CD4-positive, alpha-beta memory T cell (primary cell): ENCODE results near the gene TUSC2. TPM values are rescaled to one million over a fixed set of nuclear protein-coding genes. Genes with fewer than 3 reads are reported as not detected.

Source experiments
- CTCF ChIA-PET: fragments of 350-600 bp; sonication (Branson Sonifier 250); formaldehyde crosslinking; loops from one replicate; lab custom pipeline; 2021; ENCODE audit warnings: inconsistent platforms; ENCODE audit not compliant: partially characterized antibody; lab: Charles Lee
- POLR2A ChIA-PET: fragments of 350-600 bp; sonication (Branson Sonifier 250); formaldehyde crosslinking; loops from one replicate; lab custom pipeline; 2021; ENCODE audit not compliant: partially characterized antibody; lab: Charles Lee
- DNase-seq, 5 donors: peaks; one replicate each; pipeline versions ENCODE4 v3.0.0 to v3.0.0-alpha.2; 2020 to 2022; ENCODE audit warnings: mixed read lengths in 1 of 5
- H3K27ac ChIP-seq: one replicate; pipeline ENCODE4 v1.7.0; 2013; ENCODE audit warnings: low read depth, low read length
- H3K27me3 ChIP-seq: 2 replicates; pipeline ENCODE4 v1.7.0; 2013; ENCODE audit warnings: mild to moderate bottlenecking, low read length, moderate library complexity; ENCODE audit not compliant: insufficient read depth
- H3K36me3 ChIP-seq: 2 replicates; pipeline ENCODE4 v1.7.0; 2013; ENCODE audit warnings: mild to moderate bottlenecking, low read length, moderate library complexity; ENCODE audit not compliant: insufficient read depth
- H3K4me1 ChIP-seq: 2 replicates; pipeline ENCODE4 v1.7.0; 2013; ENCODE audit warnings: mild to moderate bottlenecking, low read length, moderate library complexity; ENCODE audit not compliant: insufficient read depth
- H3K4me3 ChIP-seq, 2 donors: one replicate each; pipeline ENCODE4 v1.7.0; 2013; ENCODE audit warnings: low read length in 2 of 2, mild to moderate bottlenecking in 1 of 2
- H3K9me3 ChIP-seq, 2 donors: one replicate each; pipeline ENCODE4 v1.7.0; 2013; ENCODE audit warnings: low read length in 2 of 2, control low read depth in 1 of 2; ENCODE audit not compliant: control insufficient read depth in 1 of 2
- H3K27ac Mint-ChIP-seq, 7 donors: one replicate each; pipeline ENCODE4 v1.8.0; 2020 to 2021; ENCODE audit warnings: mixed read lengths in 7 of 7, mild to moderate bottlenecking in 6 of 7, inconsistent platforms in 3 of 7, moderate library complexity in 3 of 7
- H3K27me3 Mint-ChIP-seq, 2 donors: one replicate each; pipeline ENCODE4 v1.8.0; 2020 to 2021; ENCODE audit warnings: mixed read lengths in 2 of 2
- H3K36me3 Mint-ChIP-seq, 2 donors: one replicate each; pipeline ENCODE4 v1.8.0; 2020 to 2021; ENCODE audit warnings: mixed read lengths in 2 of 2, inconsistent platforms in 1 of 2, mild to moderate bottlenecking in 1 of 2
- H3K4me1 Mint-ChIP-seq, 4 donors: one replicate each; pipeline ENCODE4 v1.8.0; 2020 to 2021; ENCODE audit warnings: mixed read lengths in 4 of 4, mild to moderate bottlenecking in 1 of 4
- H3K4me3 Mint-ChIP-seq, 8 donors: one replicate each; pipeline ENCODE4 v1.8.0; 2020 to 2021; ENCODE audit warnings: mixed read lengths in 8 of 8, mild to moderate bottlenecking in 7 of 8, moderate library complexity in 6 of 8, inconsistent platforms in 3 of 8
- H3K9me3 Mint-ChIP-seq, 8 donors: one replicate each; pipeline ENCODE4 v1.8.0; 2020 to 2021; ENCODE audit warnings: mixed read lengths in 8 of 8, mild to moderate bottlenecking in 5 of 8, inconsistent platforms in 3 of 8, moderate library complexity in 1 of 8
- intact Hi-C: fragments of 100-400 bp; cut with micrococcal nuclease; formaldehyde crosslinking; loops from one replicate; pipeline ENCODE4 v1.15.1; 2023
- polyA plus RNA-seq, 2 donors: library from polyadenylated mRNA; unstranded; fragments of 300-500 nt; fragmentation: Illumina TruSeq; gene quantifications; one replicate each; pipeline ENCODE4 v1.2.3, GENCODE V29; 2021
- total RNA-seq, 2 experiments: library from RNA; stranded (reverse); gene quantifications; one replicate each; pipeline ENCODE4 v1.2.3, GENCODE V29; 2021

The TUSC2 gene
- total and polyA plus RNA-seq, 4 experiments from 2014 or later: 25.3 to 45.9 (median 37.5) TPM

- ChIA-PET POLR2A (no interaction called here), CTCF (interaction anchor here (1.0 to 1.5 kb wide), 3 partner anchors 20 to 83 kb away, joined by 3 to 5 read pairs (median 4); no protein-coding TSS in a partner anchor)
- intact Hi-C loops: no loop called here
- H3K4me1 ChIP-seq: peaks cover 30% of the 10 kb centered on the region
- H3K9me3 ChIP-seq: no peaks in the 10 kb centered on the region
- H3K36me3 ChIP-seq: no peaks in the 10 kb centered on the region
- Mint-ChIP-seq H3K9me3 (no peaks in the 10 kb centered on the region), H3K4me1 (peaks cover 11 to 27% (median 19%) of the 10 kb centered on the region in 4 donors), H3K27ac (peak overlapping the region in 1 of 7 donors; percentile 12), H3K36me3 (no peaks in the 10 kb centered on the region), H3K4me3 (no peak overlapping the region), H3K27me3 (peaks cover 21 to 23% of the 10 kb centered on the region in 2 donors)
- H3K4me3 ChIP-seq: no peak overlapping the region
- no peak overlapping the region for H3K27ac ChIP-seq
- peaks cover 34% of the 10 kb centered on the region for H3K27me3 ChIP-seq
- no peak for DNase-seq
Observed at GRCh38 chr3:50278123-50278879, 49.7 kb downstream of the TUSC2 start.

GRCh38 chr3:50276762-50277101 lies 51.3 kb downstream of the TUSC2 start:
- Histone ChIP-seq H3K27ac (no peak overlapping the region), H3K4me3 (no peak overlapping the region), H3K36me3 (no peaks in the 10 kb centered on the region), H3K4me1 (peaks cover 35% of the 10 kb centered on the region), H3K9me3 (no peaks in the 10 kb centered on the region), H3K27me3 (peaks cover 35% of the 10 kb centered on the region)
- ChIA-PET POLR2A (no interaction called here), CTCF (interaction anchor here (0.9 to 1.5 kb wide), 2 partner anchors 50 to 52 kb away, joined by 3 read pairs; no protein-coding TSS in a partner anchor)
- Mint-ChIP-seq H3K4me3 (no peak overlapping the region), H3K9me3 (no peaks in the 10 kb centered on the region), H3K4me1 (peaks cover 14 to 33% (median 25%) of the 10 kb centered on the region in 4 donors), H3K36me3 (no peaks in the 10 kb centered on the region), H3K27me3 (peaks cover 23 to 29% of the 10 kb centered on the region in 2 donors), H3K27ac (no peak overlapping the region)
- DNase-seq: peak in 1 of 5 donors; percentile 13
- intact Hi-C loops: no loop called here

GRCh38 chr3:50275996-50276761 lies 51.8 kb downstream of the TUSC2 start:
- H3K9me3 Mint-ChIP-seq: no peaks in the 10 kb centered on the region
- H3K36me3 Mint-ChIP-seq: no peaks in the 10 kb centered on the region
- ChIA-PET POLR2A (no interaction called here), CTCF (interaction anchor here (0.9 to 2.5 kb wide), 4 partner anchors 17 to 51 kb away, joined by 3 to 12 read pairs (median 3); partner anchors contain the start of gene HYAL2)
- Histone ChIP-seq H3K4me1 (peaks cover 35% of the 10 kb centered on the region), H3K36me3 (no peaks in the 10 kb centered on the region), H3K4me3 (no peak overlapping the region), H3K27ac (no peak overlapping the region), H3K27me3 (peaks cover 35% of the 10 kb centered on the region), H3K9me3 (no peaks in the 10 kb centered on the region)
- DNase-seq: peak in 3 of 5 donors; percentile 31 to 47 (median 32)
- H3K27me3 Mint-ChIP-seq: peaks cover 23 to 32% of the 10 kb centered on the region in 2 donors
- H3K27ac Mint-ChIP-seq: peak overlapping the region in 3 of 7 donors; percentile 29 to 70 (median 51)
- H3K4me1 Mint-ChIP-seq: peaks cover 14 to 37% (median 25%) of the 10 kb centered on the region in 4 donors
- intact Hi-C loops: no loop called here
- peak overlapping the region; percentile 6 to 74 (median 54) for H3K4me3 Mint-ChIP-seq

GRCh38 chr3:50275141-50275995 lies 52.7 kb downstream of the TUSC2 start:
- no peaks in the 10 kb centered on the region for H3K36me3 Mint-ChIP-seq
- H3K27ac Mint-ChIP-seq: peak overlapping the region in 3 of 7 donors; percentile 38 to 70 (median 51)
- no peaks in the 10 kb centered on the region for H3K9me3 Mint-ChIP-seq
- peaks cover 35% of the 10 kb centered on the region for H3K27me3 ChIP-seq
- peaks cover 23 to 32% of the 10 kb centered on the region in 2 donors for H3K27me3 Mint-ChIP-seq
- no peaks in the 10 kb centered on the region for H3K36me3 ChIP-seq
- CTCF ChIA-PET: interaction anchor here (1.0 to 7.1 kb wide), 8 partner anchors 16 to 267 kb away, joined by 3 to 36 read pairs (median 5); partner anchors contain the start of genes HYAL2 and TUSC2
- POLR2A ChIA-PET: interaction anchor here (0.7 to 1.1 kb wide), 3 partner anchors 40 to 62 kb away, joined by 3 read pairs; partner anchors contain the start of gene GNAI2
- H3K4me3 ChIP-seq: no peak overlapping the region
- peak in 1 of 5 donors; percentile 29 for DNase-seq
- intact Hi-C loops: no loop called here
- no peak overlapping the region for H3K27ac ChIP-seq
- no peaks in the 10 kb centered on the region for H3K9me3 ChIP-seq
- peaks cover 14 to 37% (median 25%) of the 10 kb centered on the region in 4 donors for H3K4me1 Mint-ChIP-seq
- H3K4me3 Mint-ChIP-seq: peak overlapping the region; percentile 42 to 74 (median 64)
- H3K4me1 ChIP-seq: peaks cover 35% of the 10 kb centered on the region

Other genes starting within 250 kb of the TUSC2 start
- 100 to 1,000 TPM; 377 to 385 TPM for gene RBM5, start 239.3 kb downstream of the TUSC2 start, total RNA-seq
- 10 to 100 TPM; 16.7 to 47.9 TPM for gene RBM5, start 239.3 kb downstream of the TUSC2 start, polyA plus RNA-seq
- not detected for gene SEMA3F, start 172.9 kb downstream of the TUSC2 start, total RNA-seq
- not detected for gene SEMA3F, start 172.9 kb downstream of the TUSC2 start, polyA plus RNA-seq
- gene GNAT1, start 136.6 kb downstream of the TUSC2 start, total RNA-seq: not detected
- gene GNAT1, start 136.6 kb downstream of the TUSC2 start, polyA plus RNA-seq: not detected
- not detected for gene SLC38A3, start 123.0 kb downstream of the TUSC2 start, total RNA-seq
- gene SLC38A3, start 123.0 kb downstream of the TUSC2 start, polyA plus RNA-seq: not detected
- 100 to 1,000 TPM; 292 to 300 TPM for gene GNAI2, start 92.0 kb downstream of the TUSC2 start, total RNA-seq
- 100 to 1,000 TPM; 532 to 615 TPM for gene GNAI2, start 92.0 kb downstream of the TUSC2 start, polyA plus RNA-seq
- gene SEMA3B, start 59.1 kb downstream of the TUSC2 start, total RNA-seq: under 1 TPM; 0.50 to 0.87 TPM
- not detected for gene SEMA3B, start 59.1 kb downstream of the TUSC2 start, polyA plus RNA-seq
- gene LSMEM2, start 49.1 kb downstream of the TUSC2 start, total RNA-seq: not detected
- gene LSMEM2, start 49.1 kb downstream of the TUSC2 start, polyA plus RNA-seq: under 1 TPM in 1 of 2 donors, not detected in 1; 0.20 TPM
- 10 to 100 TPM; 58.6 to 65.3 TPM for gene IFRD2, start 35.8 kb downstream of the TUSC2 start, total RNA-seq
- gene IFRD2, start 35.8 kb downstream of the TUSC2 start, polyA plus RNA-seq: 10 to 100 TPM; 62.0 to 84.7 TPM
- gene HYAL3, start 28.8 kb downstream of the TUSC2 start, total RNA-seq: 1 to 10 TPM; 5.1 to 5.4 TPM
- 1 to 10 TPM; 4.4 to 7.1 TPM for gene HYAL3, start 28.8 kb downstream of the TUSC2 start, polyA plus RNA-seq
- gene NAA80, start 28.8 kb downstream of the TUSC2 start, total RNA-seq: 10 to 100 TPM; 33.1 to 33.7 TPM
- 10 to 100 TPM; 16.7 to 30.3 TPM for gene NAA80, start 28.8 kb downstream of the TUSC2 start, polyA plus RNA-seq
- under 1 TPM; 0.38 to 0.50 TPM for gene HYAL1, start 24.6 kb downstream of the TUSC2 start, total RNA-seq
- gene HYAL1, start 24.6 kb downstream of the TUSC2 start, polyA plus RNA-seq: under 1 TPM; 0.09 to 0.20 TPM
- gene HYAL2, start 5.5 kb downstream of the TUSC2 start, total RNA-seq: 1 to 10 TPM; 3.7 to 4.0 TPM
- gene HYAL2, start 5.5 kb downstream of the TUSC2 start, polyA plus RNA-seq: 10 to 100 TPM; 10.3 to 12.3 TPM
- gene RASSF1, start 12.6 kb upstream of the TUSC2 start, total RNA-seq: 10 to 100 TPM; 81.9 to 86.9 TPM
- 10 to 100 TPM; 37.5 to 62.3 TPM for gene RASSF1, start 12.6 kb upstream of the TUSC2 start, polyA plus RNA-seq
- 1 to 10 TPM; 3.7 to 4.2 TPM for gene ZMYND10, start 17.5 kb upstream of the TUSC2 start, total RNA-seq
- gene ZMYND10, start 17.5 kb upstream of the TUSC2 start, polyA plus RNA-seq: not detected
- gene NPRL2, start 22.6 kb upstream of the TUSC2 start, total RNA-seq: 10 to 100 TPM; 50.0 to 53.0 TPM
- gene NPRL2, start 22.6 kb upstream of the TUSC2 start, polyA plus RNA-seq: 10 to 100 TPM; 39.6 to 41.9 TPM
- 10 to 100 TPM; 39.6 to 40.0 TPM for gene CYB561D2, start 22.6 kb upstream of the TUSC2 start, total RNA-seq
- gene CYB561D2, start 22.6 kb upstream of the TUSC2 start, polyA plus RNA-seq: 10 to 100 TPM; 66.2 to 68.3 TPM
- 10 to 100 TPM; 31.1 to 34.6 TPM for gene TMEM115, start 31.3 kb upstream of the TUSC2 start, total RNA-seq
- 10 to 100 TPM; 28.6 to 38.4 TPM for gene TMEM115, start 31.3 kb upstream of the TUSC2 start, polyA plus RNA-seq
- gene CACNA2D2, start 175.4 kb upstream of the TUSC2 start, total RNA-seq: 1 to 10 TPM; 1.7 to 1.9 TPM
- gene CACNA2D2, start 175.4 kb upstream of the TUSC2 start, polyA plus RNA-seq: under 1 TPM in 1 of 2 donors, not detected in 1; 0.24 TPM
- gene C3orf18, start 239.5 kb upstream of the TUSC2 start, total RNA-seq: 10 to 100 TPM; 14.3 to 16.2 TPM
- 10 to 100 TPM; 14.2 to 22.3 TPM for gene C3orf18, start 239.5 kb upstream of the TUSC2 start, polyA plus RNA-seq
- gene HEMK1, start 241.3 kb upstream of the TUSC2 start, total RNA-seq: 10 to 100 TPM; 55.3 to 56.7 TPM
- gene HEMK1, start 241.3 kb upstream of the TUSC2 start, polyA plus RNA-seq: 10 to 100 TPM; 21.2 to 36.7 TPM